Lung (tissue), 12 donors: ENCODE results near the gene ARPC4. TPM values are rescaled to one million over a fixed set of nuclear protein-coding genes. Genes with fewer than 3 reads are reported as not detected.

Experiments used
- ATAC-seq: fragments of 200-7000 bp; cut with Tn5 transposase; one replicate; pipeline ENCODE4 v1.9.1; 2020; ENCODE audit warnings: moderate number of reproducible peaks; ENCODE audit not compliant: insufficient read depth, low FRiP score
- DNase-seq, 3 donors: peaks; one replicate each; pipeline ENCODE4 v3.0.0-alpha.2; 2013 to 2017
- H3K27ac ChIP-seq, 2 donors: one replicate each; pipeline ENCODE4 v1.5.1; 2013; ENCODE audit warnings: mild to moderate bottlenecking in 2 of 2, moderate library complexity in 2 of 2, control low read depth in 1 of 2, inconsistent platforms in 1 of 2, low read depth in 1 of 2, low read length in 1 of 2
- H3K27me3 ChIP-seq, 3 donors: one replicate each; pipeline ENCODE4 v1.5.1; 2013; ENCODE audit warnings: low read length in 2 of 3; ENCODE audit not compliant: control insufficient read depth in 3 of 3, insufficient read depth in 3 of 3
- H3K36me3 ChIP-seq, 4 donors: one replicate each; pipeline ENCODE4 v1.5.1; 2013; ENCODE audit warnings: low read length in 4 of 4, mild to moderate bottlenecking in 1 of 4, moderate library complexity in 1 of 4; ENCODE audit not compliant: control insufficient read depth in 4 of 4, insufficient read depth in 4 of 4
- H3K4me1 ChIP-seq, 5 donors: one replicate each; pipeline ENCODE4 v1.5.1; 2013; ENCODE audit warnings: low read length in 5 of 5, mild to moderate bottlenecking in 2 of 5, moderate library complexity in 1 of 5; ENCODE audit not compliant: control insufficient read depth in 5 of 5, insufficient read depth in 5 of 5
- H3K4me3 ChIP-seq: one replicate; pipeline ENCODE4 v1.5.1; 2013; ENCODE audit warnings: mild to moderate bottlenecking, control low read depth, moderate library complexity
- H3K9ac ChIP-seq, 2 donors: one replicate each; pipeline ENCODE4 v1.5.1; 2013; ENCODE audit warnings: low read length in 2 of 2, control low read depth in 1 of 2; ENCODE audit not compliant: insufficient read depth in 1 of 2
- H3K9me3 ChIP-seq, 4 donors: one replicate each; pipeline ENCODE4 v1.5.1; 2013; ENCODE audit warnings: low read length in 3 of 4, mild to moderate bottlenecking in 1 of 4, moderate library complexity in 1 of 4; ENCODE audit not compliant: control insufficient read depth in 4 of 4, insufficient read depth in 3 of 4
- WGBS, 2 donors: extraction: QIAGEN DNeasy Blood & Tissue Kit; methylation state at CpG; one replicate each; pipeline ENCODE4 v1.1.7; 2013; 5-methylcytosine and 5-hydroxymethylcytosine counted together
- polyA plus RNA-seq, 2 donors: library from polyadenylated mRNA; stranded (reverse); fragments of 200-250 nt; gene quantifications; one replicate each; pipeline ENCODE4 v1.2.1, GENCODE V29; 2013
- total RNA-seq, 2 donors: library from RNA; depleted of rRNA in 1 of 2; stranded (reverse); fragments of >200 nt in 1 of 2; gene quantifications; one replicate each; pipeline ENCODE4 v1.2.1, GENCODE V29; 2014 to 2021
- TF ChIP-seq, protein P1 (sequence below): IDR thresholded peaks from 2 replicates; pipeline ENCODE4 v1.5.1; 2012; ENCODE audit warnings: mild to moderate bottlenecking; ENCODE audit errors: control extremely low read depth, extremely low read depth
- donor health status: control.
- donor health status: control.
- donor health status: Bipolar disorder and iron deficiency.
- donor health status: healthy.
- donor health status: DM: yes; HTN: yes; CAD: no.

Gene ARPC4
- total and polyA plus RNA-seq, 4 donors, result 74.9 to 239 (median 129) TPM

DNA sequence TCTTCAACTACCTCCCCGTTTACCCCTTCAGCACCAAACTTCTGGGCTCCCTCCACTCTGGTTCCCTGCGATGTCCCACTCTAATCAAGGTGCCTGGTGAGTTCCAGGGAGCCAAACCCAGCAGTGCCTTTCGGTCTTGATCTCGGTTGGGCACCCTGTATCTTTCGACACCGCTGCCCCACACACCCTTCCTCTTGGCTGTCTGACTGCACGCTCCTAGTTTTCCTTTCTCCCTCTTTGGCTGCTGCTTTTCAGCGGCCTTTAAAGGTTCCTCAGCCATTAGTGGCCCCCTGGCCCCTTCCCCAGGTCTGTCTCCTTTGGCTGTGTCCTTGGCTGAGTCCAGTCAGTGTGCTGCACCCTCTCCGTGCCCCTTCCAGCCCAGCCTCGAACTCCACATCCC lies 18.0 kb downstream of the ARPC4 start:
- Histone ChIP-seq H3K27ac (peak overlapping the region in 1 of 2 donors; percentile 91), H3K4me1 (peaks cover 0 to 16% (median 5%) of the 10 kb centered on the region in 5 donors), H3K9me3 (no peaks in the 10 kb centered on the region), H3K36me3 (peaks cover 0 to 21% (median 14%) of the 10 kb centered on the region in 4 donors), H3K27me3 (no peaks in the 10 kb centered on the region), H3K9ac (peak overlapping the region in 1 of 2 donors; percentile 56), H3K4me3 (peak overlapping the region; percentile 68)
- ATAC-seq (no peak), DNase-seq (no peak)
- TF ChIP-seq, protein P1, sequence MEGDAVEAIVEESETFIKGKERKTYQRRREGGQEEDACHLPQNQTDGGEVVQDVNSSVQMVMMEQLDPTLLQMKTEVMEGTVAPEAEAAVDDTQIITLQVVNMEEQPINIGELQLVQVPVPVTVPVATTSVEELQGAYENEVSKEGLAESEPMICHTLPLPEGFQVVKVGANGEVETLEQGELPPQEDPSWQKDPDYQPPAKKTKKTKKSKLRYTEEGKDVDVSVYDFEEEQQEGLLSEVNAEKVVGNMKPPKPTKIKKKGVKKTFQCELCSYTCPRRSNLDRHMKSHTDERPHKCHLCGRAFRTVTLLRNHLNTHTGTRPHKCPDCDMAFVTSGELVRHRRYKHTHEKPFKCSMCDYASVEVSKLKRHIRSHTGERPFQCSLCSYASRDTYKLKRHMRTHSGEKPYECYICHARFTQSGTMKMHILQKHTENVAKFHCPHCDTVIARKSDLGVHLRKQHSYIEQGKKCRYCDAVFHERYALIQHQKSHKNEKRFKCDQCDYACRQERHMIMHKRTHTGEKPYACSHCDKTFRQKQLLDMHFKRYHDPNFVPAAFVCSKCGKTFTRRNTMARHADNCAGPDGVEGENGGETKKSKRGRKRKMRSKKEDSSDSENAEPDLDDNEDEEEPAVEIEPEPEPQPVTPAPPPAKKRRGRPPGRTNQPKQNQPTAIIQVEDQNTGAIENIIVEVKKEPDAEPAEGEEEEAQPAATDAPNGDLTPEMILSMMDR, result no peak
- WGBS, 2 donors, result 60 to 72% methylated on average over 10 of the region's 10 CpGs

DNA sequence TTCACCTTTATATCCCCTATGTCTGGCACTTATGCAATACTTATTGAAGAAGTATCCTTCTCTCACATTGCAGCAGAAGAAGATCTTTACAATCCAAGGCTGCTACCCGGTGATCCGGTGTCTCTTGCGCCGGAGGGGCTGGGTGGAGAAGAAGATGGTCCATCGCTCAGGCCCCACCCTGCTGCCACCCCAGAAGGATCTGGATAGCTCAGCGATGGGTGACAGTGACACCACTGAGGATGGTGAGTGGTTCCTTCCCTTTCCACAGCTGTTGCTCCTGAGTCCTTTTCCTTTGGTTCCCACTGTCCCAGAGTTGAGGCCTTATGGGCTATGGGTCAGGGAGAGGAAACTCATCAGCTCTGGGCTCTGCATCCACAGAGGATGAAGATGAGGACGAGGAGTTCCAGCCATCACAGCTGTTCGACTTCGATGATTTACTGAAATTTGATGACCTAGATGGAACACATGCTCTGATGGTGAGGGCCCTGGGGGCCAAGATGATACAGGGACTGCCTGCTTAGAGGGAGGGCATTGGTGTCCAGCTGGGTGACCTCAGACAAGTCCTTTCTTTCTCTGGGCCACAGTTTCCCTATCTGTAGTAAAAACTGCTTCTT lies 20.1 kb downstream of the ARPC4 start:
- no peaks in the 10 kb centered on the region for H3K27me3 ChIP-seq
- no peak for DNase-seq
- no peak overlapping the region for H3K4me3 ChIP-seq
- 94 to 97% methylated on average over 9 of the region's 9 CpGs for WGBS, 2 donors
- H3K27ac ChIP-seq, result no peak overlapping the region
- TF ChIP-seq, protein P1, result no peak
- H3K36me3 ChIP-seq, result peaks cover 0 to 21% (median 10%) of the 10 kb centered on the region in 4 donors
- H3K4me1 ChIP-seq, result peaks cover 0 to 16% (median 5%) of the 10 kb centered on the region in 5 donors
- ATAC-seq, result no peak
- H3K9me3 ChIP-seq, result no peaks in the 10 kb centered on the region
- no peak overlapping the region for H3K9ac ChIP-seq

DNA sequence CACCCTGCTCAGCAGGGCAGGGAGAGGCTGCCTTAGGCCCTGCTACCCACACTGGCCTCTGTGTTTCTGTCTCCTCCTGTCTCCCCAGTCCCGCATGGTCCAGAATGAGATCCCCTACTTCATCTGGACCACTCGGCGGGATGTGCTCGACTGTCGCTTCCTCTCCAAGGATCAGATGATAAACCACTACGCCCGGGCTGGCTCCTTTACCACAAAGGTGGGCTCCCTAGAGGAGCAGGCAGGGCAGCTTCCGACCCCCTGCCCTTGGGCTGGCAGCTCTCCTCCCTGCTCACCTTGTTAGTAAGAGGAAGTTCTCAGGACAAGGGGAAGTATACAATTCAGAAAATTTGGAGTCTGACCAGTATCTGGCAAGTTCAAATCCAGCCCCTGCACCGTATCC lies 23.1 kb downstream of the ARPC4 start:
- TF ChIP-seq, protein P1, result no peak
- WGBS, 2 donors, result 89 to 91% methylated on average over 9 of the region's 9 CpGs
- H3K4me3 ChIP-seq, result no peak overlapping the region
- peaks cover 0 to 2% (median under 1%) of the 10 kb centered on the region in 5 donors for H3K4me1 ChIP-seq
- no peaks in the 10 kb centered on the region for H3K9me3 ChIP-seq
- no peak overlapping the region for H3K9ac ChIP-seq
- peaks cover 0 to 25% (median 13%) of the 10 kb centered on the region in 4 donors for H3K36me3 ChIP-seq
- DNase-seq (no peak), ATAC-seq (no peak)
- no peak overlapping the region for H3K27ac ChIP-seq
- H3K27me3 ChIP-seq, result no peaks in the 10 kb centered on the region

DNA sequence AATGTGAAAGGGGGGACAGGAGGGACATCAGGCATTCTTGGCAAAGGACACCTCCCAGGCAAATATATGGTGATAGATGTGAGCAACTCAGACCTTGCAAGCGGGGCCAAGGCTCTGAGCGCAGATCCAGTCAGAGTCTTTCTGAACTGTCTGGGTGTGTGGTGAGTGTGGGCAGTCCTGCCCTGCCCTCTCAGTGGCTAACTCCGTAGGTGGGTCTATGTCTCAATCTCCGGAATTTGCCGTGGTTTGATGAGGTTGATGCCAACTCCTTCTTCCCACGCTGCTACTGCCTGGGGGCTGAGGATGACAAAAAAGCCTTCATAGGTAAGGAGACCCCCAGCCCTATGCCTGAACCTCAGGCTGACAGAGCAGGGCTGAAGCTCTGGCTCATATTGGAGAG lies 24.6 kb downstream of the ARPC4 start:
- H3K27me3 ChIP-seq, result no peaks in the 10 kb centered on the region
- no peak overlapping the region for H3K9ac ChIP-seq
- DNase-seq, result no peak
- ATAC-seq, result no peak
- no peaks in the 10 kb centered on the region for H3K4me1 ChIP-seq
- H3K4me3 ChIP-seq, result no peak overlapping the region
- H3K36me3 ChIP-seq, result peaks cover 0 to 18% (median 8%) of the 10 kb centered on the region in 4 donors
- no peak overlapping the region for H3K27ac ChIP-seq
- H3K9me3 ChIP-seq, result no peaks in the 10 kb centered on the region
- WGBS, 2 donors, result 82 to 84% methylated on average over 6 of the region's 6 CpGs
- TF ChIP-seq, protein P1, result no peak
